Calu3 (cell line): ENCODE results near the gene CTDSPL2. TPM values are rescaled to one million over a fixed set of nuclear protein-coding genes. Genes with fewer than 3 reads are reported as not detected.

Experiments
- BruUV-seq: library from RNA; stranded (reverse); fragments of 400-500 nt; replicated peaks from 2 replicates; lab custom pipeline; 2021; lab: Mats Ljungman, UMichigan
- CTCF ChIA-PET: fragments of 300-600 bp; sonication (Branson Sonifier 250); formaldehyde crosslinking; loops from one replicate; lab custom pipeline; 2022; ENCODE audit warnings: antibody characterized with exemption; lab: Charles Lee
- DNase-seq: peaks from one replicate; pipeline ENCODE4 v3.0.0; 2022
- H3K27ac Mint-ChIP-seq: one replicate; pipeline ENCODE4 v1.8.0; 2022; ENCODE audit warnings: mixed read lengths; ENCODE audit not compliant: unreplicated experiment
- H3K27me3 Mint-ChIP-seq: one replicate; pipeline ENCODE4 v1.8.0; 2022; ENCODE audit warnings: mixed read lengths; ENCODE audit not compliant: unreplicated experiment
- H3K36me3 Mint-ChIP-seq: one replicate; pipeline ENCODE4 v1.8.0; 2022; ENCODE audit warnings: mild to moderate bottlenecking, moderate library complexity, mixed read lengths; ENCODE audit not compliant: insufficient read depth, unreplicated experiment
- H3K4me1 Mint-ChIP-seq: one replicate; pipeline ENCODE4 v1.8.0; 2022; ENCODE audit warnings: mild to moderate bottlenecking, low read depth, mixed read lengths; ENCODE audit not compliant: unreplicated experiment
- H3K4me3 Mint-ChIP-seq: one replicate; pipeline ENCODE4 v1.8.0; 2022; ENCODE audit warnings: mild to moderate bottlenecking, low read depth, moderate library complexity, mixed read lengths; ENCODE audit not compliant: unreplicated experiment
- H3K9me3 Mint-ChIP-seq: one replicate; pipeline ENCODE4 v1.8.0; 2022; ENCODE audit warnings: low read depth, mixed read lengths; ENCODE audit not compliant: unreplicated experiment
- intact Hi-C: fragments of 100-400 bp; cut with micrococcal nuclease; formaldehyde crosslinking; loops from one replicate; pipeline ENCODE4 v1.10.0; 2022; ENCODE audit not compliant: unreplicated experiment
- total RNA-seq: library from RNA; stranded (reverse); gene quantifications from 2 replicates; pipeline ENCODE4 v1.2.3, GENCODE V29; 2022
- TF ChIP-seq, protein P1 (sequence below): fragments of 200-600 bp; IDR thresholded peaks from one replicate; pipeline ENCODE4 v1.8.0; 2022; ENCODE audit warnings: antibody characterized with exemption; ENCODE audit not compliant: unreplicated experiment

The CTDSPL2 gene
- total RNA-seq, 1 experiment from 2014 or later, result 38.0 TPM

GRCh38 chr15:44516436-44516835, 89.0 kb downstream of the CTDSPL2 start:
- Mint-ChIP-seq H3K4me3 (no peak overlapping the region), H3K27ac (no peak overlapping the region), H3K9me3 (no peaks in the 10 kb centered on the region), H3K36me3 (peaks cover 6% of the 10 kb centered on the region), H3K27me3 (no peaks in the 10 kb centered on the region), H3K4me1 (no peaks in the 10 kb centered on the region)
- intact Hi-C loops, result no loop called here
- no TSS peak for BruUV-seq
- TF ChIP-seq, protein P1, sequence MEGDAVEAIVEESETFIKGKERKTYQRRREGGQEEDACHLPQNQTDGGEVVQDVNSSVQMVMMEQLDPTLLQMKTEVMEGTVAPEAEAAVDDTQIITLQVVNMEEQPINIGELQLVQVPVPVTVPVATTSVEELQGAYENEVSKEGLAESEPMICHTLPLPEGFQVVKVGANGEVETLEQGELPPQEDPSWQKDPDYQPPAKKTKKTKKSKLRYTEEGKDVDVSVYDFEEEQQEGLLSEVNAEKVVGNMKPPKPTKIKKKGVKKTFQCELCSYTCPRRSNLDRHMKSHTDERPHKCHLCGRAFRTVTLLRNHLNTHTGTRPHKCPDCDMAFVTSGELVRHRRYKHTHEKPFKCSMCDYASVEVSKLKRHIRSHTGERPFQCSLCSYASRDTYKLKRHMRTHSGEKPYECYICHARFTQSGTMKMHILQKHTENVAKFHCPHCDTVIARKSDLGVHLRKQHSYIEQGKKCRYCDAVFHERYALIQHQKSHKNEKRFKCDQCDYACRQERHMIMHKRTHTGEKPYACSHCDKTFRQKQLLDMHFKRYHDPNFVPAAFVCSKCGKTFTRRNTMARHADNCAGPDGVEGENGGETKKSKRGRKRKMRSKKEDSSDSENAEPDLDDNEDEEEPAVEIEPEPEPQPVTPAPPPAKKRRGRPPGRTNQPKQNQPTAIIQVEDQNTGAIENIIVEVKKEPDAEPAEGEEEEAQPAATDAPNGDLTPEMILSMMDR, result no peak
- no peak for DNase-seq
- CTCF ChIA-PET, result no interaction called here

GRCh38 chr15:44519537-44519936, 92.1 kb downstream of the CTDSPL2 start:
- intact Hi-C loops, result no loop called here
- Mint-ChIP-seq H3K4me3 (no peak overlapping the region), H3K27me3 (no peaks in the 10 kb centered on the region), H3K36me3 (peaks cover 6% of the 10 kb centered on the region), H3K27ac (no peak overlapping the region), H3K4me1 (no peaks in the 10 kb centered on the region), H3K9me3 (no peaks in the 10 kb centered on the region)
- no peak for DNase-seq
- BruUV-seq, result no TSS peak
- CTCF ChIA-PET, result no interaction called here
- TF ChIP-seq, protein P1, result no peak

GRCh38 chr15:44525018-44525417, 97.6 kb downstream of the CTDSPL2 start:
- Mint-ChIP-seq H3K4me3 (no peak overlapping the region), H3K36me3 (peaks cover 5% of the 10 kb centered on the region), H3K27ac (no peak overlapping the region), H3K4me1 (peaks cover 5% of the 10 kb centered on the region), H3K9me3 (no peaks in the 10 kb centered on the region), H3K27me3 (no peaks in the 10 kb centered on the region)
- DNase-seq, result no peak
- no TSS peak for BruUV-seq
- intact Hi-C loops, result no loop called here
- CTCF ChIA-PET, result no interaction called here
- TF ChIP-seq, protein P1, result no peak

DNA sequence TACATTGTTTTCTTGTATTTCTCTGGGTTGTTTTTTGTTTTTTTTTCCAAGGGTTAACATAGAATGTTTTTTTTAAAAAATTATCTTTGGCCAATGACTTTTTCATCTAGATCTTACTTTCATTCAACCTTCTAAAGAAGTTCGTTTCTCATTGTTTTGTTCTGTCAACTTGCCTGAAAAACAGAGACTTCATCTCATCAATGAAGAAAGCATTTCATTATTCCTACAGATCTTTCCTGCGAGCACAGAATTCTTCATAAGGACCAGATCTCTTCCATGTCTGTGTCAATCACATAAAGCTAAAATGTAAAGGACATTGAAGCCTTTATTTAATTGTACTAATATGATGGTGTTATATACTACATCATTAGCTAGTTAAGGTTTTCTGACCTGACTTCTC, 99.8 kb downstream of the CTDSPL2 start:
- BruUV-seq, result no TSS peak
- TF ChIP-seq, protein P1, result no peak
- CTCF ChIA-PET, result no interaction called here
- Mint-ChIP-seq H3K27me3 (no peaks in the 10 kb centered on the region), H3K27ac (no peak overlapping the region), H3K9me3 (no peaks in the 10 kb centered on the region), H3K36me3 (peaks cover 9% of the 10 kb centered on the region), H3K4me1 (peaks cover 5% of the 10 kb centered on the region), H3K4me3 (no peak overlapping the region)
- intact Hi-C loops, result no loop called here
- no peak for DNase-seq
